NCI-H748 treated with DMSO at 0.1 percent for 48 hours (cell line): ENCODE measurements around the gene PNMT.
"Not testable (repeated sequence)": the region's sequence is repeated elsewhere in the genome, so short reads cannot be mapped to it uniquely, and the experiment has no call there.

ENCODE experiments used
- DNase-seq: peaks from one replicate; lab custom pipeline; 2025; lab: John Stamatoyannopoulos, UW

The PNMT gene

DNA sequence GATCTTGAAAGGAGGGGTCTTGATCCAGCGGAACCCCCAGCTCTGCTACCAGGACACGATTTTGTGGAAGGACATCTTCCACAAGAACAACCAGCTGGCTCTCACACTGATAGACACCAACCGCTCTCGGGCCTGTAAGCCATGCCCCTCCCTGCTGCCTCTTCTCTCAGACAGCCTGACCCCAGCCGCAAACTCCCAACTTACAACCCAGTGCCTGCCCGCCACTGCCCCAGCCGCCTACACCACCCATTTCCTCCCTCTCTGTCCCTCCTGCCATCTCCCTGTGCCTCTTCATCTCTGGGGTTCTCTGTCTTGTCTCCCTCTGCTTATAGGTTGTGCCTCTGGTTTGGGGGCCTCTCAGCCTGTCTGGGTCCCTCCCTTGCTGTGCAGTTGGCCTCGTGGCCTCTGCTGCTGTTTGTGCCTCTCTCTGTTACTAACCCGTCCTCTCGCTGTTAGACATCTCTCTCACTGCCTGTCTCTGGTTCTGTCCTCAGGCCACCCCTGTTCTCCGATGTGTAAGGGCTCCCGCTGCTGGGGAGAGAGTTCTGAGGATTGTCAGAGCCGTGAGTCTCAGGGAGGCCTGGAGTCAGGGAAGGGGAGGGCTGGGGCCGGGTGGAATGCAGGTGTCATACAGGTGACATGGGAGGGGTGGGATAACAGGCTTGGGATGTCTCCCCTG is 41.2 kb downstream of the PNMT start:
- no peak for DNase-seq

DNA sequence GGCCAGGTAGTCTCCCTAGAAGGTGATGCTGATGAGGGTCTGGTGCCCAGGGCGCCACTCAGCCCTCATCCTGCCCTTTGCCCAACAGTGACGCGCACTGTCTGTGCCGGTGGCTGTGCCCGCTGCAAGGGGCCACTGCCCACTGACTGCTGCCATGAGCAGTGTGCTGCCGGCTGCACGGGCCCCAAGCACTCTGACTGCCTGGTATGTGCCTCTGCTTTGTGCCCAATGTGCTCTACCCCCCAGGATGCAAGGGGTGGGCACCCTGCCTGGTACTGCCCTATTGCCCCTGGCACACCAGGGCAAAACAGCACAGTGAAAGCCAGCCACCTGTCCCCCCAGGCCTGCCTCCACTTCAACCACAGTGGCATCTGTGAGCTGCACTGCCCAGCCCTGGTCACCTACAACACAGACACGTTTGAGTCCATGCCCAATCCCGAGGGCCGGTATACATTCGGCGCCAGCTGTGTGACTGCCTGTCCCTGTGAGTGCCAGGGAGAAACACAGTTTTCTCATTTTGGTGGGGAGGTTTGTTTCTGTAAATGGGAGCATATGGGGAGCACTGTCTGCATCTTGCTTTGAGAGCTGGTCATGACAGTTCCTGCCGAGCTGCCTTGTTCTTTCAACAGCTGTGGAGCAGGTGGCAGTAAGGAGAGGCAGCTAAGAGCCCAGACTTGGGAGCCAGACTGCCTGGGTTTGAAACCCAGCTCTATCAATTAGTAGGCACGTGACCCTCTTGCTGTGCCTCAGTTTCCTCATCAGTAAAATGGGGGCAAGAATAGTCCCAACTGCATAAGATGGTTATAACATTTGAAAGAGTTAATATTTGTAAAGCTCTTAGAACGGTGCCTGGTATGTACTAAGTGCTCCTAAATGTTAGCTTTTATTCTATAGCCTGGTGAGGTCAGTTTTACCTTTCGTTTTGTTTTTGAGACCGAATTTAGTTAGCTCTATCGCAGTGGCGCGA is 42.0 kb downstream of the PNMT start:
- DNase-seq, result no peak

DNA sequence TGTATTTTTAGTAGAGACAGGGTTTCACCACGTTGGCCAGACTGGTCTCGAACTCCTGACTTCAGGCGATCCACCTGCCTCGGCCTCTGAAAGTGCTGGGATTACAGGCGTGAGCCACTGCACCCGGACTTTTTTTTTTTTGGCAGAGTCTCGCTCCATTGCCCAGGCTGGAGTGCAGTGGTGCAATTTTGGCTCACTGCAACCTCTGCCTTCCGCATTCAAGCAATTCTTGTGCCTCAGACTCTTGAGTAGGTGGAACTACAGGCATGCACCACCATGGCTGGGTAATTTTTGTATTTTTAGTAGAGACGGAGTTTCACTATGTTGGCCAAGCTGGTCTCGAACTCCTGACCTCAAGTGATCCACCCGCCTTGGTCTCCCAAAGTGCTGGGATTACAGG is 42.8 kb downstream of the PNMT start:
- not testable (repeated sequence) for DNase-seq

DNA sequence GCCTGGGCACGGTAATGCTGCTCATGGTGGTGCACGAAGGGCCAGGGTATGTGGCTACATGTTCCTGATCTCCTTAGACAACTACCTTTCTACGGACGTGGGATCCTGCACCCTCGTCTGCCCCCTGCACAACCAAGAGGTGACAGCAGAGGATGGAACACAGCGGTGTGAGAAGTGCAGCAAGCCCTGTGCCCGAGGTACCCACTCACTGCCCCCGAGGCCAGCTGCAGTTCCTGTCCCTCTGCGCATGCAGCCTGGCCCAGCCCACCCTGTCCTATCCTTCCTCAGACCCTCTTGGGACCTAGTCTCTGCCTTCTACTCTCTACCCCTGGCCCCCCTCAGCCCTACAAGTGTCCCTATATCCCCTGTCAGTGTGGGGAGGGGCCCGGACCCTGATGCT is 43.6 kb downstream of the PNMT start:
- DNase-seq, result no peak

DNA sequence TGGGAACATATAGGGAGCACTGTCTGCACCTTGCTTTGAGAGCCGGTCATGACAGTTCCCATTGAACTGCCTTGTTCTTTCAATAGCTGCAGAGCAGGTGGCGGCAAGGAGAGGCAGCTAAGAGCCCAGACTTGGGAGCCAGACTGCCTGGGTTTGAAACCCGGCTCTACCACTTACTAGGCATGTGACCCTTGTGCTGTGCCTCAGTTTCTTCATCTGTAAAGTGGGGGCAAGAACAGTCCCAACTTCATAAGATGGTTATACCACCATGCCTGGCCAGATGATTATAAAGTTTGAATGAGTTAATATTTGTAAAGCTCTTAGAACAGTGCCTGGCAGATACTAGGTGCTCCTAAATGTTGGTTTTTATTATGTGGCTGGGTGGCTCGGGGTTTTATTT is 46.0 kb downstream of the PNMT start:
- DNase-seq, result no peak

DNA sequence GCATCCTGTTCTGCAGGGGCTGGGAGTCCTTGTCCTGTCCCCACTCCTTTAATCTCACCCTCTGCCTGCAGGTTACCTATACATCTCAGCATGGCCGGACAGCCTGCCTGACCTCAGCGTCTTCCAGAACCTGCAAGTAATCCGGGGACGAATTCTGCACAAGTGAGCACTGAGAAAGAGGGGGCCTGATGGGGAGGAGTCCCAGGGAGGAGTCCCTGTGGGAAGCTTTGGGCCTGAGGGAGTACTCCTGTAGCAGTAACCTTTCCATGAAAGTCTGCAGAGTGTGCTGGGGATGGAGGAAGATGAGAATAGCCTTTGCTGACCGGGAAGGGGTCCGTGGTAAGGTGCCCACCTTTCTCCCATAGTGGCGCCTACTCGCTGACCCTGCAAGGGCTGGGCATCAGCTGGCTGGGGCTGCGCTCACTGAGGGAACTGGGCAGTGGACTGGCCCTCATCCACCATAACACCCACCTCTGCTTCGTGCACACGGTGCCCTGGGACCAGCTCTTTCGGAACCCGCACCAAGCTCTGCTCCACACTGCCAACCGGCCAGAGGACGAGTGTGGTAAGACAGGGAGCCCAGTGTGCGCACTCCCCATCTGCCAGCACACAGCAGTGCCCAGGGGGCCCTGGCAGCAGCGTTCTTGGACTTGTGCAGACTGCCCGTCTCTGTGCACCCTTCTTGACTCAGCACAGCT is 47.3 kb downstream of the PNMT start:
- no peak for DNase-seq

DNA sequence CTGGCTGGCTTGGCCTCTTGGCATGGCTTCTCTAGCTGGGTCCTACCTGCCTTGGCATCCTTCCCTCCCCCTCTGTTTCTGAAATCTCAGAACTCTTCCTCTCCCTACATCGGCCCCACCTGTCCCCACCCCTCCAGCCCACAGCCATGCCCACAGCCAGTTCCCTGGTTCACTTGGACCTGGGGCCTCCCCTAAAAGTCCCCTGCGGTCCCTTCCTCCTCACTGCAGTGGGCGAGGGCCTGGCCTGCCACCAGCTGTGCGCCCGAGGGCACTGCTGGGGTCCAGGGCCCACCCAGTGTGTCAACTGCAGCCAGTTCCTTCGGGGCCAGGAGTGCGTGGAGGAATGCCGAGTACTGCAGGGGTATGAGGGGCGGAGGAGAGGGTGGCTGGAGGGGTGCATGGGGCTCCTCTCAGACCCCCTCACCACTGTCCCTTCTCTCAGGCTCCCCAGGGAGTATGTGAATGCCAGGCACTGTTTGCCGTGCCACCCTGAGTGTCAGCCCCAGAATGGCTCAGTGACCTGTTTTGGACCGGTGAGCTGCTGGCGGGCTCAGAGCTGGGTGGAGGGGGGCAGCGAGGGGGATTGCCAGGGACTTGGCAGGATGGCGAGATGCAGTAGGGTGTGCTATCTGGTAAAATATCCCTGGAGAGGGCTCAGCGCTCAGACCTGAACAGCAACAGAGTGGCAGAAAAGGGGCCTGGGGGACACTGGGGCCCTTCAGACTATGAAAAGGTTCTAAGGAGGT is 48.0 kb downstream of the PNMT start:
- DNase-seq, result no peak

DNA sequence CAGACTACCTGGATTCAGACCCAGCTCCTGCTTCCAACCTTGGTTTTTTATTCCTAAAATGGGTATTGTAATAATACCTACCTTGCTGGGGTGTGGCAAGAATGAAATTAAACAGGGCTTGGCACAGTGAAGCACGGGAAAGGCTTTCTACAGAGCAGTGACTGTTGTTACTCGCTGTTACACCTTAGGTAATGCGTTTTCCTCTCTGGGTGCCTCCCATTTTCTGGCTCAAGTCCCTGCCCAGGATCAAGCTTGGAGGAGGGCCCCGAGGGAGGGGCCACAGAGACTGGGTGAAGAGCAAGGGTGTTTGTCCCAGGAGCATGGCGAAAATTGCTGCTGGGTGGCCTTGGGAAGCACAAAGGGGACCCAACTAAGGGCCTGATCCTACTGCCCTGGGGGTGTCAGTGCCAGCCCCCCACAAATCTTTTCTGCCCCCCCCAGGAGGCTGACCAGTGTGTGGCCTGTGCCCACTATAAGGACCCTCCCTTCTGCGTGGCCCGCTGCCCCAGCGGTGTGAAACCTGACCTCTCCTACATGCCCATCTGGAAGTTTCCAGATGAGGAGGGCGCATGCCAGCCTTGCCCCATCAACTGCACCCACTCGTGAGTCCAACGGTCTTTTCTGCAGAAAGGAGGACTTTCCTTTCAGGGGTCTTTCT is 48.8 kb downstream of the PNMT start:
- DNase-seq, result no peak

DNA sequence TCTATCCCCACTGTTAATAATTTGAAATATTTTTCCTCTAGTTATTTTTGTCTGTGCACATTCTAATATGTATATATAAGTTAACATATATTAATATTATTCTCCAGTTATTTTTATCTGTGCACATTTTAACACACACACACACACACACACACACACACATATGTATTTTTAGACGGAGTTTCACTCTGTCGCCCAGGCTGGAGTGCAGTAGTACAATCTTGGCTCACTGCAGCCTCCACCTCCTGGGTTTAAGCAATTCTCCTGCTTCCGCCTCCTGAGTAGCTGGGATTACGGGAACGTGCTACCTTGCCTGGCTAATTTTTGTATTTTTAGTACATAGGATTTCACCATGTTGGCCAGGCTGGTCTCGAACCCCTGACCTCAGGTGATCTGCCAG is 49.4 kb downstream of the PNMT start:
- DNase-seq, result no peak

DNA sequence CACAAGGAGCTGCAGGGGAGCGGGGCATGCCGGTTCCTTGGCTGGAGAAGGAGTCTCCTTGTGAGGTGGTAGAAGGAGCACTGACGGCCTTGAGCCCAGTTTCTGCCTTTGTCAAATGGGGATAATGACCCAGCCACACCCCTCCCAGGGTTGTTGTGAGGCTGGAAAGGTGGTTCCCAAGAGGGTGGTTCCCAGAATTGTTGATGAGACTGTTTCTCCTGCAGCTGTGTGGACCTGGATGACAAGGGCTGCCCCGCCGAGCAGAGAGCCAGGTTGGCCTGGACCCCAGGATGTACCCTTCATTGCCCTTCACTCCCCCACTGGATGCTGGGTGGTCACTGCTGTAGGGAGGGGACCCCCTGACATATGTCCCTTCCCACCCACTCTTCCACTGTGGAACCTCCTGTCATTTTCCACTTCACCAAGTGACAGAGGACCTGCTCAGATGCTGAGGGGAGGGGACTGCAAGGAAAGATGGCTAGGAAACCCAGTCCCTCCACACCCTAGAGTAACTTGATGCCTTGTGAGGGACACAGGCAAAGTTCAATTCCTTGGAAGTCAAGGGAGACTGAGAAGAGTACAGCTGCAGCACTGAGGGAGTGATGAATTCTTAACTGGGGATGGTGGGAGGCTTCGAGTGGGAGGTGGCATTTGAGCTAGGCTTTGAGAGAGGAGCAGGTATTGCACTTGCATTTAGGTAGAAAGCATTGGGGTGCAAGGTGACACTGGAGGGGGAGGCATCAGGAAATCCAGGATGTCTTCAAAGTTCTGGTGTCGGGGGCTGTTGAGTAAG is 51.5 kb downstream of the PNMT start:
- DNase-seq, result no peak
